Uterus (tissue), 4 donors: ENCODE measurements around the gene INPP5A. TPM values are rescaled to one million over a fixed set of nuclear protein-coding genes. Genes with fewer than 3 reads are reported as not detected.

Experiments used
- DNase-seq, 2 donors: peaks; one replicate each; pipeline ENCODE4 v3.0.0-alpha.2; 2019 to 2020
- H3K27ac ChIP-seq, 2 donors: fragments of 200-600 bp; sonication (generic); 1 replicate in 1 of 2; 2 replicates in 1 of 2; pipeline ENCODE4 v1.5.1; 2016 to 2018
- H3K27me3 ChIP-seq, 2 donors: fragments of 200-600 bp; sonication (generic); one replicate each; pipeline ENCODE4 v1.5.1; 2018 to 2019; ENCODE audit warnings: control low read depth in 1 of 2
- H3K36me3 ChIP-seq, 2 donors: fragments of 200-600 bp; sonication (generic); one replicate each; pipeline ENCODE4 v1.5.1; 2019; ENCODE audit warnings: control low read depth in 1 of 2
- H3K4me1 ChIP-seq, 2 donors: fragments of 200-600 bp; sonication (generic); one replicate each; pipeline ENCODE4 v1.5.1; 2018 to 2019; ENCODE audit warnings: control low read depth in 1 of 2
- H3K4me3 ChIP-seq, 2 donors: fragments of 200-600 bp; sonication (generic); 1 replicate in 1 of 2; 2 replicates in 1 of 2; pipeline ENCODE4 v1.5.1; 2018 to 2019; ENCODE audit warnings: mild to moderate bottlenecking in 1 of 2
- H3K9me3 ChIP-seq, 2 donors: fragments of 200-600 bp; sonication (generic); one replicate each; pipeline ENCODE4 v1.5.1; 2019; ENCODE audit warnings: control low read depth in 1 of 2
- CTCF ChIP-seq, 4 experiments: fragments of 200-600 bp in 2 of 4; fragments of 450-650 bp in 2 of 4; sonication (generic) in 2 of 4; IDR thresholded peaks; one replicate each; pipeline ENCODE4 v1.5.1; 2016 to 2019; ENCODE audit warnings: antibody characterized with exemption in 4 of 4, mild to moderate bottlenecking in 2 of 4, moderate library complexity in 1 of 4
- POLR2A ChIP-seq, 2 donors: fragments of 450-650 bp; IDR thresholded peaks; one replicate each; pipeline ENCODE4 v1.6.1; 2016; ENCODE audit warnings: antibody characterized with exemption in 2 of 2, mild to moderate bottlenecking in 1 of 2, moderate library complexity in 1 of 2
- intact Hi-C: fragments of 100-400 bp; cut with DNase I; formaldehyde crosslinking; loops from one replicate; pipeline ENCODE4 v1.15.1; 2023; ENCODE audit warnings: low total_unique reads
- total RNA-seq, 4 donors: library from RNA; depleted of rRNA in 3 of 4; stranded (reverse); fragments of >200 nt in 3 of 4; gene quantifications; one replicate each; pipeline versions ENCODE4 v1.1.0 to v1.2.4, GENCODE V29; 2014 to 2023
- donor health status: DM: yes; HTN: yes; CAD: no.

INPP5A gene
- total RNA-seq, 4 donors from 2014 or later = 22.5 to 160 (median 93.2) TPM

- Histone ChIP-seq H3K4me1 (peaks cover 12 to 15% of the 10 kb centered on the region in 2 donors), H3K9me3 (no peaks in the 10 kb centered on the region), H3K36me3 (no peaks in the 10 kb centered on the region), H3K27ac (no peak overlapping the region), H3K4me3 (no peak overlapping the region), H3K27me3 (no peaks in the 10 kb centered on the region)
- TF ChIP-seq CTCF (IDR thresholded peaks at IDR 0.05) = no peak
- no peak for TF ChIP-seq POLR2A (IDR thresholded peaks at IDR 0.05)
- DNase-seq = peak; percentile 15 to 16
- intact Hi-C loops = no loop called here
Observed at GRCh38 chr10:132496360-132497062, 41.1 kb upstream of the INPP5A start.

GRCh38 chr10:132497063-132497680 lies 40.4 kb upstream of the INPP5A start:
- Histone ChIP-seq H3K4me3 (no peak overlapping the region), H3K27me3 (no peaks in the 10 kb centered on the region), H3K27ac (no peak overlapping the region), H3K4me1 (peaks cover 12 to 15% of the 10 kb centered on the region in 2 donors), H3K36me3 (no peaks in the 10 kb centered on the region), H3K9me3 (no peaks in the 10 kb centered on the region)
- no peak for TF ChIP-seq POLR2A (IDR thresholded peaks at IDR 0.05)
- TF ChIP-seq CTCF (IDR thresholded peaks at IDR 0.05) = no peak
- intact Hi-C loops = no loop called here
- peak; percentile 9 to 17 for DNase-seq

- no peaks in the 10 kb centered on the region for H3K36me3 ChIP-seq
- no peak for TF ChIP-seq POLR2A (IDR thresholded peaks at IDR 0.05)
- no peak for TF ChIP-seq CTCF (IDR thresholded peaks at IDR 0.05)
- no peak overlapping the region for H3K27ac ChIP-seq
- intact Hi-C loops = no loop called here
- H3K9me3 ChIP-seq = no peaks in the 10 kb centered on the region
- H3K4me3 ChIP-seq = no peak overlapping the region
- peaks cover 10 to 15% of the 10 kb centered on the region in 2 donors for H3K4me1 ChIP-seq
- no peaks in the 10 kb centered on the region for H3K27me3 ChIP-seq
- peak; percentile 17 to 19 for DNase-seq
Observed at GRCh38 chr10:132497861-132498561, 39.6 kb upstream of the INPP5A start.

GRCh38 chr10:132498562-132499366 lies 38.8 kb upstream of the INPP5A start:
- intact Hi-C loops = no loop called here
- no peak for TF ChIP-seq CTCF (IDR thresholded peaks at IDR 0.05)
- TF ChIP-seq POLR2A (IDR thresholded peaks at IDR 0.05) = no peak
- DNase-seq = peak; percentile 12 to 13
- H3K27me3 ChIP-seq = no peaks in the 10 kb centered on the region
- H3K36me3 ChIP-seq = no peaks in the 10 kb centered on the region
- peaks cover 3 to 12% of the 10 kb centered on the region in 2 donors for H3K4me1 ChIP-seq
- H3K27ac ChIP-seq = no peak overlapping the region
- H3K4me3 ChIP-seq = no peak overlapping the region
- H3K9me3 ChIP-seq = no peaks in the 10 kb centered on the region
